ENCODE results near the gene IL12RB2.

The IL12RB2 gene

DNA sequence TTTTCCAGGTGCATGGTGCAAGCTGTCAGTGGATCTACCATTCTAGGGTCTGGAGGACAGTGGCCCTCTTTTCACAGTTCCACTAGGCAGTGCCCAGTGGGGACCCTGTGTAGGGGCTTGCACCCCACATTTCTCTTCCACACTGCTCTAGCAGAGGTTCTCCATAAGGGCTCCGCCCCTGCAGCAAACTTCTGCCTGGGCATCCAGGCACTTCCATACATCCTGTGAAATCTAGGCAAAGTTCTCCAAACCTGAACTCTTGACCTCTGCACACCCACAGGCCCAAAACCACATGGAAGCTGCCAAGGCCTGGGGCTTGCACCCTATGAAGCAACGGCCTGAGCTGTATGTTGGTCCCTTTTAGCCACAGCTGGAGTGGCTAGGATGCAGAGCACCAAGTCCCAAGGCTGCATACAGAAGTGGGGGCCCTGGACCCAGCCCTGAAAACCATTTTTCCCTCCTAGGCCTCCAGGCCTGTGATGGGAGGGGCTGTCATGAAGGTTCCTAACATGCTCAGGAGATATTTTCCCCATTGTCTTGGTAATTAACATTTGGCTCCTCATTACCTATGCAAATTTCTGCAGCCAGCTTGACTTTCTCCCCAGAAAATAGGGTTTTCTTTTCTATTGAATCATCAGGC, 76.4 kb downstream of the IL12RB2 start:
- TF ChIP-seq TAF1 (IDR thresholded peaks at IDR 0.05; ENCODE audit: borderline replicate concordance, insufficient read depth, low read length) = no peak
- TF ChIP-seq SIN3A (IDR thresholded peaks at IDR 0.05; ENCODE audit: borderline replicate concordance, insufficient read depth, low read length) = no peak
- TF ChIP-seq FOXP2 (optimal IDR thresholded peaks at IDR 0.05; ENCODE audit: borderline replicate concordance, extremely low read depth, extremely low read length, insufficient read depth) = no peak
- TF ChIP-seq POLR2AphosphoS5 (IDR thresholded peaks at IDR 0.05; ENCODE audit: low read depth, low read length) = no peak
- TF ChIP-seq, protein P1, sequence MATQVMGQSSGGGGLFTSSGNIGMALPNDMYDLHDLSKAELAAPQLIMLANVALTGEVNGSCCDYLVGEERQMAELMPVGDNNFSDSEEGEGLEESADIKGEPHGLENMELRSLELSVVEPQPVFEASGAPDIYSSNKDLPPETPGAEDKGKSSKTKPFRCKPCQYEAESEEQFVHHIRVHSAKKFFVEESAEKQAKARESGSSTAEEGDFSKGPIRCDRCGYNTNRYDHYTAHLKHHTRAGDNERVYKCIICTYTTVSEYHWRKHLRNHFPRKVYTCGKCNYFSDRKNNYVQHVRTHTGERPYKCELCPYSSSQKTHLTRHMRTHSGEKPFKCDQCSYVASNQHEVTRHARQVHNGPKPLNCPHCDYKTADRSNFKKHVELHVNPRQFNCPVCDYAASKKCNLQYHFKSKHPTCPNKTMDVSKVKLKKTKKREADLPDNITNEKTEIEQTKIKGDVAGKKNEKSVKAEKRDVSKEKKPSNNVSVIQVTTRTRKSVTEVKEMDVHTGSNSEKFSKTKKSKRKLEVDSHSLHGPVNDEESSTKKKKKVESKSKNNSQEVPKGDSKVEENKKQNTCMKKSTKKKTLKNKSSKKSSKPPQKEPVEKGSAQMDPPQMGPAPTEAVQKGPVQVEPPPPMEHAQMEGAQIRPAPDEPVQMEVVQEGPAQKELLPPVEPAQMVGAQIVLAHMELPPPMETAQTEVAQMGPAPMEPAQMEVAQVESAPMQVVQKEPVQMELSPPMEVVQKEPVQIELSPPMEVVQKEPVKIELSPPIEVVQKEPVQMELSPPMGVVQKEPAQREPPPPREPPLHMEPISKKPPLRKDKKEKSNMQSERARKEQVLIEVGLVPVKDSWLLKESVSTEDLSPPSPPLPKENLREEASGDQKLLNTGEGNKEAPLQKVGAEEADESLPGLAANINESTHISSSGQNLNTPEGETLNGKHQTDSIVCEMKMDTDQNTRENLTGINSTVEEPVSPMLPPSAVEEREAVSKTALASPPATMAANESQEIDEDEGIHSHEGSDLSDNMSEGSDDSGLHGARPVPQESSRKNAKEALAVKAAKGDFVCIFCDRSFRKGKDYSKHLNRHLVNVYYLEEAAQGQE (IDR thresholded peaks at IDR 0.05; ENCODE audit: insufficient read depth in 1 of 2, low read depth in 2 of 2, low read length in 2 of 2) = no peak

DNA sequence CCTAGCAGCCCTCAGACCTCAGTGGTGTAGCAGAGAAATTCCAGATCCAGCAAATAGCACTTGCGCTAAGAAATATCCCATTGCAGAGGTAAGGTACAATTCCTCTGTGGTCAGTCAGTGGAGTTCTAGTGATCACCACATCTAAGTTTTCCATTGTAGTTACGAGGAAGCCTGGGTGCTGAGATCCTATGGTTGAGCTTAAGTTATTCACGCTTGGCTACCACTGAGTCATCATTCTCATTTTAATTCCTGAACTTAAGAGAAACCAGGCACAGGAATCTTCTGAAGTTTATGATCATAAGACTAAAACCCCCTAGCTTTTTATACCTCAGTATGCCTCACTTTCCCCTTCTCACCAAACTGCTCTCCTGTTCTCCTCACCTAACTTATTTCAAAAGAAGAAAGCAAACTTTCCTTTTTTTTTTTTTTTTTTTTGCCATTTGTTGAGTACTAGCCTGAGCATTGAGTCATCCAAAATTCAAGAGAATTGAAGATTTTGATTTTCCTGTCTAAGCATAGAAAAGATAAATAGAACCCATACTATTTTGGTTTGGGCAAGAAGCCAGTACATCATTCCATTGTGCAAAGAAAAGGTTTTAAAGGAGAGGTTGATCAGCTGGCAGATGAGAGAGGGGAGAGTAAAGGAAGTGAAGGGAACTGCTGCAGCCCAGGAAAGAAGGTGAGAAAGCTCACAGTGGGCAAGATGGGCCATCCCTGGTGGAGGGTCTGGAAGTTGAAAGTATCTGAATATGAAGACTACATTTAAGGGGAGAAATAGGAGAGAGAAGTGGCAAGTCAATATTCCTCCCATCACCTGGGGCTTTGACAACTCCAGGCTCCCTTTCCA, 82.6 kb downstream of the IL12RB2 start:
- TF ChIP-seq SIN3A (IDR thresholded peaks at IDR 0.05; ENCODE audit: borderline replicate concordance, insufficient read depth, low read length) = no peak
- TF ChIP-seq, protein P1 (IDR thresholded peaks at IDR 0.05; ENCODE audit: insufficient read depth in 1 of 2, low read depth in 2 of 2, low read length in 2 of 2) = no peak
- TF ChIP-seq FOXP2 (optimal IDR thresholded peaks at IDR 0.05; ENCODE audit: borderline replicate concordance, extremely low read depth, extremely low read length, insufficient read depth) = no peak
- no peak for TF ChIP-seq TAF1 (IDR thresholded peaks at IDR 0.05; ENCODE audit: borderline replicate concordance, insufficient read depth, low read length)
- TF ChIP-seq POLR2AphosphoS5 (IDR thresholded peaks at IDR 0.05; ENCODE audit: low read depth, low read length) = no peak

GRCh38 chr1:67393240-67393639, 85.6 kb downstream of the IL12RB2 start:
- no peak for TF ChIP-seq POLR2AphosphoS5 (IDR thresholded peaks at IDR 0.05; ENCODE audit: low read depth, low read length)
- no peak for TF ChIP-seq FOXP2 (optimal IDR thresholded peaks at IDR 0.05; ENCODE audit: borderline replicate concordance, extremely low read depth, extremely low read length, insufficient read depth)
- TF ChIP-seq TAF1 (IDR thresholded peaks at IDR 0.05; ENCODE audit: borderline replicate concordance, insufficient read depth, low read length) = no peak
- no peak for TF ChIP-seq SIN3A (IDR thresholded peaks at IDR 0.05; ENCODE audit: borderline replicate concordance, insufficient read depth, low read length)
- TF ChIP-seq, protein P1 (IDR thresholded peaks at IDR 0.05; ENCODE audit: insufficient read depth in 1 of 2, low read depth in 2 of 2, low read length in 2 of 2) = no peak

GRCh38 chr1:67393737-67394136, 86.1 kb downstream of the IL12RB2 start:
- TF ChIP-seq SIN3A (IDR thresholded peaks at IDR 0.05; ENCODE audit: borderline replicate concordance, insufficient read depth, low read length) (no peak), POLR2AphosphoS5 (IDR thresholded peaks at IDR 0.05; ENCODE audit: low read depth, low read length) (no peak), FOXP2 (optimal IDR thresholded peaks at IDR 0.05; ENCODE audit: borderline replicate concordance, extremely low read depth, extremely low read length, insufficient read depth) (no peak), TAF1 (IDR thresholded peaks at IDR 0.05; ENCODE audit: borderline replicate concordance, insufficient read depth, low read length) (no peak)
- TF ChIP-seq, protein P1 (IDR thresholded peaks at IDR 0.05; ENCODE audit: insufficient read depth in 1 of 2, low read depth in 2 of 2, low read length in 2 of 2) = no peak

All from PFSK-1 (cell line).